HG02970 (cell line): Measurements from ENCODE around the gene FAM118B.

Experiments
- ATAC-seq: cut with Tn5 transposase; IDR thresholded peaks from one replicate; pipeline ENCODE4 v1.9.1; 2021; ENCODE audit warnings: mild to moderate bottlenecking, moderate library complexity, moderate number of reproducible peaks; ENCODE audit not compliant: unreplicated experiment, low FRiP score

FAM118B gene

GRCh38 chr11:126211236-126212088, at the start of gene FAM118B, which contains the start of gene RPUSD4:
FAM118B (plus strand) TSS chr11:126211782; CDS start chr11:126235002, 23,220 bp downstream.
RPUSD4 (minus strand) TSS chr11:126211650; CDS start chr11:126211638, 12 bp downstream.
- ATAC-seq: peak; percentile 97

GRCh38 chr11:126162306-126163030, 49.1 kb upstream of the FAM118B start:
- ATAC-seq: no peak

GRCh38 chr11:126163074-126163700, 48.4 kb upstream of the FAM118B start:
- no peak for ATAC-seq

GRCh38 chr11:126163779-126164178, 47.8 kb upstream of the FAM118B start:
- ATAC-seq: no peak

GRCh38 chr11:126164781-126165180, 46.8 kb upstream of the FAM118B start:
- no peak for ATAC-seq

- no peak for ATAC-seq
These were observed 46.3 kb upstream of the FAM118B start for GRCh38 chr11:126165311-126165720.

- ATAC-seq: no peak
These were observed 45.8 kb upstream of the FAM118B start for GRCh38 chr11:126165757-126166156.

GRCh38 chr11:126166413-126166812, 45.2 kb upstream of the FAM118B start:
- ATAC-seq: no peak

GRCh38 chr11:126167488-126167887, 44.1 kb upstream of the FAM118B start:
- ATAC-seq: no peak

- no peak for ATAC-seq
These were observed 42.3 kb upstream of the FAM118B start for GRCh38 chr11:126169291-126169690.

- ATAC-seq: no peak
These were observed 39.0 kb upstream of the FAM118B start for GRCh38 chr11:126172596-126173038.

- ATAC-seq: no peak
These were observed 38.3 kb upstream of the FAM118B start for GRCh38 chr11:126173257-126173656.

GRCh38 chr11:126174816-126175215, 36.8 kb upstream of the FAM118B start:
- no peak for ATAC-seq

- ATAC-seq: no peak
These were observed 36.2 kb upstream of the FAM118B start for GRCh38 chr11:126175393-126175792.

- ATAC-seq: no peak
These were observed 34.6 kb upstream of the FAM118B start for GRCh38 chr11:126176853-126177470.

- no peak for ATAC-seq
These were observed 29.4 kb upstream of the FAM118B start for GRCh38 chr11:126181939-126182730.

GRCh38 chr11:126182787-126183445, 28.7 kb upstream of the FAM118B start:
- no peak for ATAC-seq

- ATAC-seq: no peak
These were observed 26.1 kb upstream of the FAM118B start for GRCh38 chr11:126185259-126186024.
